ENCODE data around the gene SLC22A3. TPM values are rescaled to one million over a fixed set of nuclear protein-coding genes. Genes with fewer than 3 reads are reported as not detected.

SLC22A3 gene
- total RNA-seq, 1 donor from 2014 or later = 0.07 TPM

DNA sequence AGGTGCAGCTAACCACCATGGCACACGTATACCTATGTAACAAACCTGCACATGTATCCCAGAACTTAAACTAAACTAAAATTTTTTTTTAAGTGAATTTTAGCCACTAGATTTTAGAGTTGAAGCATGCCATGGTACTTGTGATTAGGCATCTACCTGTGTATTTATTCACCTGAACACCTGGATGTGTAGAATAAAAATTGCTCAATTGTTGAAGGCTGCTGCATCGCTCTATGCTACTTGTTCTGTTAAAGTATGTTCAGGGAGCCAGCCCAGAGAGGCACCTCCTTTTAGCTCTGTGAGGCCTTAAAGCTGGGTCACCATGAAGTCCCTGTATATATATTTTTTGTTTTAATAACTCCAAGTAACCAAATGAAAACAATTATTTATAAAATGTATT, 28.3 kb downstream of the SLC22A3 start:
- no peak overlapping the region for H3K9ac ChIP-seq
- no peak for TF ChIP-seq EZH2phosphoT487 (IDR thresholded peaks at IDR 0.05)
- TF ChIP-seq EZH2 (IDR thresholded peaks at IDR 0.05) = no peak
- TF ChIP-seq, protein P1, sequence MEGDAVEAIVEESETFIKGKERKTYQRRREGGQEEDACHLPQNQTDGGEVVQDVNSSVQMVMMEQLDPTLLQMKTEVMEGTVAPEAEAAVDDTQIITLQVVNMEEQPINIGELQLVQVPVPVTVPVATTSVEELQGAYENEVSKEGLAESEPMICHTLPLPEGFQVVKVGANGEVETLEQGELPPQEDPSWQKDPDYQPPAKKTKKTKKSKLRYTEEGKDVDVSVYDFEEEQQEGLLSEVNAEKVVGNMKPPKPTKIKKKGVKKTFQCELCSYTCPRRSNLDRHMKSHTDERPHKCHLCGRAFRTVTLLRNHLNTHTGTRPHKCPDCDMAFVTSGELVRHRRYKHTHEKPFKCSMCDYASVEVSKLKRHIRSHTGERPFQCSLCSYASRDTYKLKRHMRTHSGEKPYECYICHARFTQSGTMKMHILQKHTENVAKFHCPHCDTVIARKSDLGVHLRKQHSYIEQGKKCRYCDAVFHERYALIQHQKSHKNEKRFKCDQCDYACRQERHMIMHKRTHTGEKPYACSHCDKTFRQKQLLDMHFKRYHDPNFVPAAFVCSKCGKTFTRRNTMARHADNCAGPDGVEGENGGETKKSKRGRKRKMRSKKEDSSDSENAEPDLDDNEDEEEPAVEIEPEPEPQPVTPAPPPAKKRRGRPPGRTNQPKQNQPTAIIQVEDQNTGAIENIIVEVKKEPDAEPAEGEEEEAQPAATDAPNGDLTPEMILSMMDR (IDR thresholded peaks at IDR 0.05) = no peak
- H2AFZ ChIP-seq (replicated peaks) = no peak overlapping the region
- Mint-ChIP-seq H3K27me3 (ENCODE audit: insufficient read depth, low read depth) (no peaks in the 10 kb centered on the region), H3K27ac (no peak overlapping the region), H3K4me3 (no peak overlapping the region), H3K9me3 (no peaks in the 10 kb centered on the region), H3K36me3 (no peaks in the 10 kb centered on the region), H3K4me1 (no peaks in the 10 kb centered on the region)
- H3K36me3 ChIP-seq = no peaks in the 10 kb centered on the region
- no peak overlapping the region for H3K4me2 ChIP-seq
- no peaks in the 10 kb centered on the region for H4K20me1 ChIP-seq (ENCODE audit: low read depth)
- no peaks in the 10 kb centered on the region for H3K79me2 ChIP-seq (ENCODE audit: low read depth)
- H3K4me1 ChIP-seq = no peaks in the 10 kb centered on the region
- no peaks in the 10 kb centered on the region for H3K9me3 ChIP-seq (ENCODE audit: low read depth)
- no peaks in the 10 kb centered on the region for H3K27me3 ChIP-seq
- H3K27ac ChIP-seq = no peak overlapping the region
- no peak overlapping the region for H3K4me3 ChIP-seq
- no peak for DNase-seq (ENCODE audit: low spot score)
- H3F3A ChIP-seq (ENCODE audit: low read depth) = no peaks in the 10 kb centered on the region

DNA sequence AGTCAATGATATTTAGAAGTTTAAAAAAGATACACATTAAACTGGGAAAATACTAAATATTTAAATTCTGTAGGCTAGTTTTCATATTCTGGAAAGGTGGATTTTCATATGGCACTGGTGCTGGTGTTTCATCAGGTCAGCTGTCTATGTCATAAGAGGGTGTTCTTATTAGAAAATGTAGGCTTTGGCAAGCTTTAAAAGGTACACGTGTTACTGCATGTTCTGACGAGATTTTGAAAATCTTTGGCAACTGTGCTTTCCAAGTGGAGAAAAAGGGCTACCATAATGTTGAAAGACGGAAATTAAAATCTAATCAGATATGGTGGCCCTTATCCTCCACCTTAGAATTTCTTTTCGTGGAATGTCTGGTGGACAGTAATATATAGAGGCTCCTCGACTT, 30.0 kb downstream of the SLC22A3 start:
- Histone ChIP-seq H3K27ac (no peak overlapping the region), H3K36me3 (no peaks in the 10 kb centered on the region), H3K27me3 (no peaks in the 10 kb centered on the region), H3K4me2 (no peak overlapping the region), H3F3A (ENCODE audit: low read depth) (no peaks in the 10 kb centered on the region), H2AFZ (replicated peaks) (no peak overlapping the region), H3K79me2 (ENCODE audit: low read depth) (no peaks in the 10 kb centered on the region), H3K4me3 (no peak overlapping the region), H3K9ac (no peak overlapping the region), H4K20me1 (ENCODE audit: low read depth) (no peaks in the 10 kb centered on the region), H3K9me3 (ENCODE audit: low read depth) (no peaks in the 10 kb centered on the region), H3K4me1 (no peaks in the 10 kb centered on the region)
- no peak for DNase-seq (ENCODE audit: low spot score)
- Mint-ChIP-seq H3K9me3 (no peaks in the 10 kb centered on the region), H3K4me1 (no peaks in the 10 kb centered on the region), H3K27ac (no peak overlapping the region), H3K27me3 (ENCODE audit: insufficient read depth, low read depth) (no peaks in the 10 kb centered on the region), H3K4me3 (no peak overlapping the region), H3K36me3 (no peaks in the 10 kb centered on the region)
- TF ChIP-seq EZH2phosphoT487 (IDR thresholded peaks at IDR 0.05) = no peak
- TF ChIP-seq, protein P1 (IDR thresholded peaks at IDR 0.05) = no peak
- no peak for TF ChIP-seq EZH2 (IDR thresholded peaks at IDR 0.05)

DNA sequence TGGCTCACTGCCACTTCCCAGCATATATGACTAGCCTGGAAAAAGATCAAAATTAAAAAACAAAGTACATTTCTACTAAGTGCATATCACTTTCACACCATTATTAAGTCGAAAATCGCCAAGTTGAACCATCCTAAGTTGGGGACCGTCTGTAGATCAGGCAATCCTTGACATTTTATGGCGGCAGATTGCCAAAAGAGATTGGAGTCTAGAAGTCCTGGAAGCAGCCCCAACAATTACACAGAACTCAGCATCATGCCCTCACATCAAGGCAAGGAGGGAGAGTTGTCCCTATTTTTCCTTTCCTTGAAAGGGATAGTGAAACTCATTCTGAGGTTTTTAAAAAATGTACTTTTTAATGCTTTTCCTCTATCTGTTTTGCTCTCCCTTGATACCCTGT, 30.7 kb downstream of the SLC22A3 start:
- TF ChIP-seq, protein P1 (IDR thresholded peaks at IDR 0.05) = no peak
- TF ChIP-seq EZH2 (IDR thresholded peaks at IDR 0.05) (no peak), EZH2phosphoT487 (IDR thresholded peaks at IDR 0.05) (no peak)
- no peaks in the 10 kb centered on the region for H3K9me3 ChIP-seq (ENCODE audit: low read depth)
- no peaks in the 10 kb centered on the region for H3K79me2 ChIP-seq (ENCODE audit: low read depth)
- Mint-ChIP-seq H3K27ac (no peak overlapping the region), H3K9me3 (no peaks in the 10 kb centered on the region), H3K4me3 (no peak overlapping the region), H3K27me3 (ENCODE audit: insufficient read depth, low read depth) (no peaks in the 10 kb centered on the region), H3K36me3 (no peaks in the 10 kb centered on the region), H3K4me1 (no peaks in the 10 kb centered on the region)
- no peak overlapping the region for H3K4me3 ChIP-seq
- H3K4me1 ChIP-seq = no peaks in the 10 kb centered on the region
- no peaks in the 10 kb centered on the region for H3K27me3 ChIP-seq
- H4K20me1 ChIP-seq (ENCODE audit: low read depth) = no peaks in the 10 kb centered on the region
- H3K4me2 ChIP-seq = no peak overlapping the region
- H2AFZ ChIP-seq (replicated peaks) = no peak overlapping the region
- no peaks in the 10 kb centered on the region for H3F3A ChIP-seq (ENCODE audit: low read depth)
- H3K36me3 ChIP-seq = no peaks in the 10 kb centered on the region
- DNase-seq (ENCODE audit: low spot score) = no peak
- no peak overlapping the region for H3K27ac ChIP-seq
- H3K9ac ChIP-seq = no peak overlapping the region
